Diencephalon (tissue), 1 donor: ENCODE data around the gene STRIP1. TPM values are rescaled to one million over a fixed set of nuclear protein-coding genes. Genes with fewer than 3 reads are reported as not detected.

Experiments
- total RNA-seq: library from RNA; depleted of rRNA; stranded (reverse); fragments of >200 nt; gene quantifications from one replicate; pipeline ENCODE4 v1.2.3, GENCODE V29; 2014

The STRIP1 gene, protein sequence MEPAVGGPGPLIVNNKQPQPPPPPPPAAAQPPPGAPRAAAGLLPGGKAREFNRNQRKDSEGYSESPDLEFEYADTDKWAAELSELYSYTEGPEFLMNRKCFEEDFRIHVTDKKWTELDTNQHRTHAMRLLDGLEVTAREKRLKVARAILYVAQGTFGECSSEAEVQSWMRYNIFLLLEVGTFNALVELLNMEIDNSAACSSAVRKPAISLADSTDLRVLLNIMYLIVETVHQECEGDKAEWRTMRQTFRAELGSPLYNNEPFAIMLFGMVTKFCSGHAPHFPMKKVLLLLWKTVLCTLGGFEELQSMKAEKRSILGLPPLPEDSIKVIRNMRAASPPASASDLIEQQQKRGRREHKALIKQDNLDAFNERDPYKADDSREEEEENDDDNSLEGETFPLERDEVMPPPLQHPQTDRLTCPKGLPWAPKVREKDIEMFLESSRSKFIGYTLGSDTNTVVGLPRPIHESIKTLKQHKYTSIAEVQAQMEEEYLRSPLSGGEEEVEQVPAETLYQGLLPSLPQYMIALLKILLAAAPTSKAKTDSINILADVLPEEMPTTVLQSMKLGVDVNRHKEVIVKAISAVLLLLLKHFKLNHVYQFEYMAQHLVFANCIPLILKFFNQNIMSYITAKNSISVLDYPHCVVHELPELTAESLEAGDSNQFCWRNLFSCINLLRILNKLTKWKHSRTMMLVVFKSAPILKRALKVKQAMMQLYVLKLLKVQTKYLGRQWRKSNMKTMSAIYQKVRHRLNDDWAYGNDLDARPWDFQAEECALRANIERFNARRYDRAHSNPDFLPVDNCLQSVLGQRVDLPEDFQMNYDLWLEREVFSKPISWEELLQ
- total RNA-seq = 102 TPM

DNA sequence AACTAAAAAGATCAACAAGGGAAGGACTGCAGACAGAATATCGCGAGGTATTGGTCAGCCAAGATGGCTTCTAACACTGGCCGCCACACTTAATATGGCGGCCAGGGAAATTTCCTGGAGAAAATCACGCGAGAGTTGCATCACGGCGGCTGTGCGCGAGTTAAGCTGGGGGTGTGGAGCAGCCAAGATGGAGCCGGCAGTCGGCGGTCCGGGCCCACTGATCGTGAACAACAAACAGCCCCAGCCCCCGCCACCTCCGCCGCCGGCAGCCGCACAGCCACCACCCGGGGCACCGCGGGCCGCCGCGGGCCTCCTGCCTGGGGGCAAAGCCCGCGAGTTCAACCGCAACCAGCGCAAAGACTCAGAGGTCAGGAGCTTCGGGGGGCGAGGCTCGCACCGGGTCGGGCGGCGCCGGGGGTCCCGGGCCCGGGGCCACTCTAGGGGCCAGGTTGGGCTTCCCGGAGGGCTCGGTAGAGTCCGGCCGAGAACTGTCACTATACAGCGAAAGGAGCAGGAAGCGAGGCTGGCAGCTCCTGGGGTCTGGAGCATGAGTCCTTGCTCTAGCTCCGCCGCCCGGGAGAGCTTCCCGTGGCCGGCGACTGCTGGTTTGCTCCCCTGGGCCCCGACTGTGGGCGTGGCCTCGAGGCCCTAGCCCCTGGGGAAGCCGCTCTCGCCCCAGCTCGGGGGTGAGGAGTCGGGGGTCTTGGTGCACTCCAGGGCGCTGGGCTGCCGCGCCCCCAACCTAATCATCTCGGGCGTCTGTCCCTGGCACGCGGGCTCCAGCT, at the start of gene STRIP1:
TSS of gene STRIP1 (plus strand) at position 174 of the 785 bp plus-strand sequence. CDS start at position 188, 14 bp downstream.

DNA sequence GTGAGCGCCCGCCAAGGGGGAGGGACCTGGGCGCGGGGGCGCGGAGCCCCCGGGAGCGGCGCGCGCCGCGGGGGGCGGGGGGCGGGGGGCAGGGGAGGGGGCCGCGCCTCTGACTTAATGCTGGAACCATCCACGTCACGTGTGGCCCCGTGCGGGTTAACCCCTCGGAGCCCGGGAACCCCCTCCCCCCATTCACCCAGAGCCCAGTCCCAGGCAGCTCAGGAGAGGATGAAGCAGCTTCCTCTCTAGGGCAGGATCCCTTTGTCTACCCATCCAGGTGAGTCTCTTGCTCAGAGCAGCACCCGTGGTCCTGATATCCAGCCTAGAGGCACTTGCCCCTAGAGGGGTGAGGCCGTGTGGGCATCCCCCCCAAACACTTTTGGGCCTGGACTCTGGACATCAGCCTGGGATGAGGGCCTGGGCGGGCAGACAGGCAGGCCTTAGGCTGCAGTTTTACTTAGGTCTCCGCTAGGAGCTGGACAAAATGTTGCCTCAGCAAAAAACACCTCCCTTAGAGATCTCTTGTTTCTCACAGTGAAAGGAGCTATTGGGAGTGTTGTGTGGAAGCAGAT, 36.3 kb downstream of the STRIP1 start, which contains the start of gene ALX3:
TSS of gene ALX3 (minus strand) at position 2 of the 572 bp plus-strand sequence. CDS start 60 bp downstream, outside the sequence.

Other genes with a start within 250 kb of the STRIP1 start
- 2.8 TPM for gene CSF1, start 123.8 kb upstream of the STRIP1 start, total RNA-seq
- gene AHCYL1, start 49.9 kb upstream of the STRIP1 start, total RNA-seq = 62.5 TPM
- 0.23 TPM for gene ALX3, start 36.0 kb downstream of the STRIP1 start, total RNA-seq
- gene UBL4B, start 77.8 kb downstream of the STRIP1 start, total RNA-seq = not detected
- 42.0 TPM for gene SLC6A17, start 115.9 kb downstream of the STRIP1 start, total RNA-seq
- 17.5 TPM for gene KCNC4, start 175.7 kb downstream of the STRIP1 start, total RNA-seq